ENCODE data around the gene KHNYN.

GRCh38 chr14:24435192-24435810 lies 5.5 kb downstream of the KHNYN start:
- TF ChIP-seq EZH2phosphoT487 (IDR thresholded peaks at IDR 0.05; ENCODE audit: insufficient read depth, low read depth): no peak
- no peak for TF ChIP-seq EZH2 (IDR thresholded peaks at IDR 0.05; ENCODE audit: insufficient read depth, poor library complexity, severe bottlenecking)

Measured in GM23248 (cell line).